HUES64 (cell line): ENCODE measurements around the gene GALP.
"Not testable (repeated sequence)": the region's sequence is repeated elsewhere in the genome, so short reads cannot be mapped to it uniquely, and the experiment has no call there.

ENCODE experiments used
- H3K27ac ChIP-seq: 2 replicates; pipeline ENCODE4 v1.7.0; 2013; ENCODE audit warnings: low read depth, low read length, inconsistent platforms
- H3K27me3 ChIP-seq: 2 replicates; pipeline ENCODE4 v1.6.1; 2013; ENCODE audit warnings: mild to moderate bottlenecking, low read length; ENCODE audit not compliant: insufficient read depth
- H3K36me3 ChIP-seq: 2 replicates; pipeline ENCODE4 v1.6.1; 2013; ENCODE audit warnings: mild to moderate bottlenecking, low read length; ENCODE audit not compliant: insufficient read depth
- H3K4me1 ChIP-seq: 2 replicates; pipeline ENCODE4 v1.6.1; 2013; ENCODE audit warnings: mild to moderate bottlenecking, low read length, moderate library complexity; ENCODE audit not compliant: insufficient read depth
- H3K4me3 ChIP-seq: 2 replicates; pipeline ENCODE4 v1.5.1; 2013; ENCODE audit warnings: mild to moderate bottlenecking, low read length, moderate library complexity
- H3K9ac ChIP-seq: 2 replicates; pipeline ENCODE4 v1.6.1; 2013; ENCODE audit warnings: mild to moderate bottlenecking, low read depth, low read length
- H3K9me3 ChIP-seq: 2 replicates; pipeline ENCODE4 v1.6.1; 2013; ENCODE audit warnings: low read depth, low read length; ENCODE audit not compliant: insufficient read depth
- WGBS: fragments of 150-250, 120-280 bp; methylation state at CpG from one replicate; pipeline ENCODE4 v1.1.7; 2013; ENCODE audit warnings: missing lambda C conversion rate; 5-methylcytosine and 5-hydroxymethylcytosine counted together

GALP gene

DNA sequence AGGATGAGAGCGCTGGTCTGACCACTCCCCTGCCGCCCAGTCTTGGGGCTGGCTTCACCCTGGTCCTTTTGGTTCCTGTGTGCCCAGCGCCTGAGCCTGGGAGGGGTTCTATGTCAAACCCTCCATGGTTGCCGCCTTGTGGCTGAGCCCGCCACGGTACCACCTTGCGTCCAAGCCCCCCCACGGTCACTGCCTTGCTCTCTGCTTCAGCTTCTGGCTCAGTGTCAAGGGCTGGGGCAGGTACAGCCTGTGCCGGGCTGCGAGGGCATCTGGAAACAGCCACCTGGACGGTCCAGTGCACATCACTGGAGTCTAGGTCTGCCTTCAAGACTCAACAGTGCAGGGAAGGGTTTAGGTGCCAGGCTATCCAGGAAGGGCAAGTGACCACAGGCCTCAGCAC, 14.3 kb upstream of the GALP start:
- H3K4me1 ChIP-seq = no peaks in the 10 kb centered on the region
- WGBS = 94% methylated on average over 11 of the region's 11 CpGs
- no peak overlapping the region for H3K27ac ChIP-seq
- H3K36me3 ChIP-seq = peaks cover 25% of the 10 kb centered on the region
- H3K4me3 ChIP-seq = no peak overlapping the region
- no peaks in the 10 kb centered on the region for H3K27me3 ChIP-seq
- H3K9ac ChIP-seq = no peak overlapping the region
- no peaks in the 10 kb centered on the region for H3K9me3 ChIP-seq

DNA sequence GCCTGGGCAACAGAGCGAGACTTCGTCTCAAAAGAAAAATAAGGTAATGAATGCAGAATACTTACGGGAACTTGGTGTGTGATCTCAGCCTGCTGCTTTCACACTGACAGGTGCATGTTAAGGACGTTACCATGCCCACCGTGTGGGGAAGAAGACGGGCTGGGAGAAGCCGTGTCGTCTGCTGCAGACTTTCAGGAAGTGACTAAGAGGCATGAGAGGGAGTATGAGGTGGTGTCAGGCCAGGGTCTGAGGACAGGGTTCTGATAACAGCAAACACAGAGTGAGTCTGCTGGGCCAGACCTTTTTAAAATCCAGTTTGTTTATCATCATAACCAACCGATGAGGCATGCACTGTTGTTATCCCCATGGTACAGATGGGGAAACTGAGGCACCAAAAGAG, 13.6 kb upstream of the GALP start:
- Histone ChIP-seq H3K4me3 (no peak overlapping the region), H3K9me3 (no peaks in the 10 kb centered on the region), H3K27ac (no peak overlapping the region), H3K4me1 (no peaks in the 10 kb centered on the region), H3K36me3 (peaks cover 20% of the 10 kb centered on the region), H3K9ac (no peak overlapping the region), H3K27me3 (no peaks in the 10 kb centered on the region)
- 88% methylated on average over 9 of the region's 9 CpGs for WGBS

- H3K9me3 ChIP-seq = no peaks in the 10 kb centered on the region
- no peaks in the 10 kb centered on the region for H3K4me1 ChIP-seq
- H3K27ac ChIP-seq = no peak overlapping the region
- H3K36me3 ChIP-seq = peaks cover 18% of the 10 kb centered on the region
- WGBS = 93% methylated on average over 13 of the region's 13 CpGs
- H3K4me3 ChIP-seq = no peak overlapping the region
- H3K27me3 ChIP-seq = no peaks in the 10 kb centered on the region
- H3K9ac ChIP-seq = no peak overlapping the region
Measured at GRCh38 chr19:56163097-56163496, 12.7 kb upstream of the GALP start.

DNA sequence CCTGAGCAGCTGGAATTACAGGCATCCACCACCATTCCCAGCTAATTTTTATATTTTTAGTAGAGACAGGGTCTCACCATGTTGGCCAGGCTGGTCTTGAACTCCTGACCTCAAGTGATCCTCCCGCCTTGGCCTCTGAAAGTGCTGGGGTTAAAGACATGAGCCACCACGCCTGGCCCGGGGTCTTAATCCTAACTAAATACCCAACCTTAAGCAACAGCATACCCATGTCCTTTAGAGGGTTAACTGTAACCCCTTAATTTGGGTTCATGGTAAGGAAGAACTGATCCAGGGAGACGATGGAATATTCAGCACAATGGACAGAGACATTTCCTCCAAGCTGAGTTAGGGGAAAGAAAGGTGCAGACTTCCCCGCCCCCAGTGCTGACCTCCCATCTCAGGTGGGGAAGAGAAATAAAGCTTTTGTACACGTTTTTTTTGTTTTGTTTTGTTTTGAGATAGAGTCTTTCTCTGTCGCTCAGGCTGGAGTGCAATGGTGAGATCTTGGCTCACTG, 8.7 kb upstream of the GALP start:
- Histone ChIP-seq H3K4me1 (no peaks in the 10 kb centered on the region), H3K4me3 (no peak overlapping the region), H3K9me3 (no peaks in the 10 kb centered on the region), H3K9ac (no peak overlapping the region), H3K36me3 (no peaks in the 10 kb centered on the region), H3K27me3 (no peaks in the 10 kb centered on the region), H3K27ac (no peak overlapping the region)
- 51% methylated on average over 7 of the region's 7 CpGs for WGBS

DNA sequence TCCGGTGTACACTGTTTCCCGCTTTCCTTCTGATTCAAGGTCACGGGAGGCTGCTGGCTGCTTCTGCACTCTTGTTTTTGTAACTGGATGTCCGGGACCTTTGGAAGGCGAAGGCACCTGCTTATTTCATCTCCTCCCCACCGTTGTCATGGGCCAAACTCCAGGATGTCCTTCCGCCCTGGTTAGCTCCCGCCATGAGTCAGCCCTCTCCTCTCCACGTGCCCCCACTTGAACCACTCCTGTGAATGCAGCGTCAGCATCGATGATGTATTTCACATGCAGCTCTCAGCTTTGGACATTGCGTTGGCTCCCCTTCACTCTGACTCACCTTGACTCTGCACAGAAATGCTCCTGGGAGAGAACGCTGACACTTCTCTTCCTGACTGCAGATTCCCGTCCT, 5.5 kb upstream of the GALP start:
- H3K4me3 ChIP-seq = no peak overlapping the region
- no peaks in the 10 kb centered on the region for H3K4me1 ChIP-seq
- no peak overlapping the region for H3K27ac ChIP-seq
- 83% methylated on average over 14 of the region's 14 CpGs for WGBS
- no peaks in the 10 kb centered on the region for H3K36me3 ChIP-seq
- H3K9ac ChIP-seq = no peak overlapping the region
- H3K9me3 ChIP-seq = no peaks in the 10 kb centered on the region
- no peaks in the 10 kb centered on the region for H3K27me3 ChIP-seq

DNA sequence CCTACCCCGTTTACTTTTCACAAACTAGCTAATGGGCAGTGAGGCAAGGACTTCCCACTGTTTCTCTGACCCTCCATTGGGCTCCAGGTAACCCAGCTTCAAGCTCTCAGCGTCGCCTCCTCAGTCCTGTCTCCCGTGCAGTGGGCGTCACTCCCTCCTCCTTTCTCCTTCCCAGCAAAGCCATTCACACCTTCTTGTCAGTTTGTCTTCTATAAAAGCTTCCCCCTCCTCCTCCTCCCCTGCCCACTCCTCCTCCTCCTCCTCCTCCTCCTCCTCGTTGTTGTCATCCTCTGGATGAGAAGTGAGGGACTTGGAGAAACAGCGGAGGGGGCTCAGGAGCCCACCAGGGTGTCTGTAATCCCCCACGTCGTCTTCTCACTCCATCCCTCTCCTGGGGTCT, 1.7 kb upstream of the GALP start:
- 23% methylated on average over 5 of the region's 9 CpGs for WGBS
- no peak overlapping the region for H3K27ac ChIP-seq
- no peak overlapping the region for H3K9ac ChIP-seq
- H3K4me3 ChIP-seq = no peak overlapping the region
- peaks cover 5% of the 10 kb centered on the region; the same call in 1 of the 2 replicates for H3K4me1 ChIP-seq
- no peaks in the 10 kb centered on the region for H3K9me3 ChIP-seq
- no peaks in the 10 kb centered on the region for H3K36me3 ChIP-seq
- H3K27me3 ChIP-seq = 0 out of 2 replicates have a peak, but pooled peaks cover 3% of the 10 kb centered on the region

DNA sequence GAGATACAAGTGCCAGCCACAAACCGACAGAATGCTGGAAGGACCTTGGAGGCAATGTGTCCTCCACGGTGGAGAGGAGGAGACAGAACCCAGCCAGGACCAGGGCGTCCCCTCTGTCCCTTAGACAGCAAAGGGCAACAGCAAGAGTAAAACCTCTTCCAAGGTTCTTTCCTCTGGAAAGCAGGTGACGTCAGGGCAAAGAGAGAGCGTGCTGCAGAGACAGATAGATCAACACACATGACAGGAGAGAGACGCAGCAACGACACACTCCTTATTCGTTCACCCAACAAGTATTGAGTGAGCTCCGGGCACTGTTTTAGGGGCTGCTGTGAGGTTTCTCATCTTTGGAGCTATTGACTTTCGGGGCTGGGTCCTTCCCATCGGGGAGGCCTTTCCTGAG, 1.3 kb upstream of the GALP start:
- 60% methylated on average over 11 of the region's 11 CpGs for WGBS

DNA sequence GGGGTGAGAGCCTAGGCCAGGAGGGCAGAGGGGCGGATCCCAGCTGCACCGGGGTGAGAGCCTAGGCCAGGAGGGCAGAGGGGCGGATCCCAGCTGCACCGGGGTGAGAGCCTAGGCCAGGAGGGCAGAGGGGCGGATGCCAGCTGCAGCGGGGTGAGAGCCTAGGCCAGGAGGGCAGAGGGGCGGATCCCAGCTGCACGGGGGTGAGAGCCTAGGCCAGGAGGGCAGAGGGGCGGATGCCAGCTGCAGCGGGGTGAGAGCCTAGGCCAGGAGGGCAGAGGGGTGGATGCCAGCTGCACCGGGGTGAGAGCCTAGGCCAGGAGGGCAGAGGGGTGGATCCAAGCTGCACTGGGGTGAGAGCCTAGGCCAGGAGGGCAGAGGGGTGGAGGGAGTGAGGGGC, 502 bp downstream of the GALP start:
- 85% methylated on average over 10 of the region's 11 CpGs for WGBS
- not testable (repeated sequence) for H3K27ac ChIP-seq, H3K36me3 ChIP-seq, H3K4me1 ChIP-seq, H3K9ac ChIP-seq, H3K9me3 ChIP-seq, H3K4me3 ChIP-seq, H3K27me3 ChIP-seq

More for the DNA sequence above, 1.3 kb upstream of the GALP start:
- Histone ChIP-seq H3K9ac (no peak overlapping the region), H3K36me3 (no peaks in the 10 kb centered on the region), H3K27me3 (0 out of 2 replicates have a peak, but pooled peaks cover 3% of the 10 kb centered on the region), H3K9me3 (no peaks in the 10 kb centered on the region), H3K27ac (no peak overlapping the region), H3K4me3 (no peak overlapping the region), H3K4me1 (peaks cover 5% of the 10 kb centered on the region; the same call in 1 of the 2 replicates)

GRCh38 chr19:56176881-56177280, 1.1 kb downstream of the GALP start:
- H3K27ac ChIP-seq = no peak overlapping the region
- no peak overlapping the region for H3K4me3 ChIP-seq
- WGBS = 84% methylated on average over 18 of the region's 18 CpGs
- H3K9me3 ChIP-seq = no peaks in the 10 kb centered on the region
- peaks cover 3% of the 10 kb centered on the region; the same call in 1 of the 2 replicates for H3K27me3 ChIP-seq
- H3K4me1 ChIP-seq = peaks cover 5% of the 10 kb centered on the region; the same call in 1 of the 2 replicates
- no peak overlapping the region for H3K9ac ChIP-seq
- H3K36me3 ChIP-seq = no peaks in the 10 kb centered on the region

GRCh38 chr19:56177564-56178243, 1.9 kb downstream of the GALP start:
- Histone ChIP-seq H3K27ac (no peak overlapping the region), H3K9ac (no peak overlapping the region), H3K36me3 (no peaks in the 10 kb centered on the region), H3K27me3 (peaks cover 3% of the 10 kb centered on the region; the same call in 1 of the 2 replicates), H3K9me3 (no peaks in the 10 kb centered on the region), H3K4me3 (no peak overlapping the region), H3K4me1 (peaks cover 5% of the 10 kb centered on the region; the same call in 1 of the 2 replicates)
- 67% methylated on average over 10 of the region's 11 CpGs for WGBS

- H3K4me3 ChIP-seq = no peak overlapping the region
- no peak overlapping the region for H3K9ac ChIP-seq
- H3K27me3 ChIP-seq = no peaks in the 10 kb centered on the region
- H3K4me1 ChIP-seq = no peaks in the 10 kb centered on the region
- 81% methylated on average over 17 of the region's 17 CpGs for WGBS
- H3K36me3 ChIP-seq = no peaks in the 10 kb centered on the region
- no peak overlapping the region for H3K27ac ChIP-seq
- no peaks in the 10 kb centered on the region for H3K9me3 ChIP-seq
Measured at GRCh38 chr19:56189785-56190184, 14.0 kb downstream of the GALP start.
